ENCODE measurements around the gene BCAS1.
"Not testable (repeated sequence)": the region's sequence is repeated elsewhere in the genome, so short reads cannot be mapped to it uniquely, and the experiment has no call there.

BCAS1 gene

DNA sequence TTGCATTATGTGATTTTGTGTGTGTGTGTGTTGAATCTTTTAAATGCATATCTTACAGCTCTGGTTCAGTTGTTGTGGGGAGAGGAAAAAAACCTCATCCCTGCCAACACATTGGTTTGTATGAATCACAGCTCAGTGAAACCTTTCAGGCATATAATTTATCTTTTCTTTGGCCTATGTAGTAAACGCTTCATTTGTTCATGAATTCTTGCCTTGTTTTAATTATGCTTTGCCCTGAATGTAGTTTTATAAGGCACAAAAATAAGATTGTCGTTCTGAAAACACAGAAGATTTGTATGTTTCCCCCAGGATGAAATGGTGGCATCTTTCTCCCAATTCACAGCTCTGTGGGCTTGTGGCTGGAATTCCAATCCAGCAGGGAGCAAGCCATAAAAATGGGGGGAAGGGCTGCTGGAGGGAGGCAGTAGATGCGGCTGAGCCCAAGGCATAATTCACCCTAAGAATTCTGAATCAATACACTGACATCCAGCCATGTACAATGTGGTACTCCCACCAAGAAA, 45.1 kb downstream of the BCAS1 start:
- FAIRE-seq (no peak), DNase-seq (ENCODE audit: extremely low spot score, insufficient read length, low read depth) (no peak)

- no peak for DNase-seq (ENCODE audit: extremely low spot score, insufficient read length, low read depth)
- no peak for FAIRE-seq
Observed at GRCh38 chr20:54023406-54023805, 47.0 kb downstream of the BCAS1 start.

DNA sequence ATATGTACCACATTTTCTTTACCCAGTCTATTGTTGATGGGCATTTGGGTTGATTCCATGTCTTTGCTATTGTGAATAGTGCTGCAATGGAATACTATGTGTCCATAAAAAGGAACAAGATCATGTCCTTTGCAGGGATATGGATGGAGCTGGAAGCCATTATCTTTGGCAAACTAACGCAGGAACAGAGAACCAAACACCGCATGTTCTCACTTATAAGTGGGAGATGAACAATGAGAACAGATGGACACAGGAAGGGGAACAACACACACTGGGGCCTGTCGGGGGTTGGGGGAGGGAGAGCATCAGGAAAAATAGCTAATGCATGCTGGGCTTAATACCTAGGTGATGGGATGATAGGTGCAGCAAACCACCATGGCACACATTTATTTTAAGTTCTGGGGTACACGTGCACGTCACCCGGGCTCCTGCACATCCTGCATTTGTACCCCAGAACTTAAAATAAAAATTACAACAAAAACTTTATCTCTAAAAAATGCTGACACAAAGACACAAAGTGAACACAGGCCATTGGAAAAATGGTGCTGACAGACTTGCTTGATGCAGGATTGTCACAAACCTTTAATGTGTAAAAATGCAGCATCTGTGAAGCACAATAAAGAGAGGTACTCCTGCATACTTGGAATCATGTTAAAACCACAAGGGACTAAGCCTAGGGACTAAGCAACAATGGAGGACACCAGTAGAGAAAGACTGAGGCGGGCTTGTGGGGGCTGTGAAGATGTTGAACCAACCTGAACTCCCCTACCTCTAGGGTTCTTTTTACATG, 48.8 kb downstream of the BCAS1 start:
- FAIRE-seq (no peak), DNase-seq (ENCODE audit: extremely low spot score, insufficient read length, low read depth) (no peak)

DNA sequence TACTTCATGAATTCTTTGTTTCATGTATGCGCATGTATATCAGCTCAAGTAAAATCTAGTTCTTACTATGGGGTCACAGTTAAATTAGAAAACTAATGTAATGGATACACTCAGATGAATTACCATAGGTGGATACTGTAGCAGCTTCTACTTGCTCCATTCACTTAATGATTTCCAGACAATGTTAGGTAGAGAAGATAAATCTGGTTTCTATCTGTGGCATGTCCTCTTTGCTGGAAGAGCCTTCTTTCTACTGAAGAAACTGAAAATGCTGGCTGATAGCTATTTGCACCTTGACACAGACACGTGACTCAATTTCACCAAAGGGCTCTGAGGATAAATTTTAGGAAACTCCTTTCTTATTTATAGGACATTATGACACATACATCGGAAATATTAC, 49.5 kb downstream of the BCAS1 start:
- DNase-seq (ENCODE audit: extremely low spot score, insufficient read length, low read depth) (no peak), FAIRE-seq (no peak)

GRCh38 chr20:54020348-54020747, 50.0 kb downstream of the BCAS1 start:
- no peak for FAIRE-seq
- DNase-seq (ENCODE audit: extremely low spot score, insufficient read length, low read depth): no peak

- DNase-seq (ENCODE audit: extremely low spot score, insufficient read length, low read depth) (no peak), FAIRE-seq (no peak)
Observed at GRCh38 chr20:54019585-54019984, 50.8 kb downstream of the BCAS1 start.

- no peak for FAIRE-seq
- no peak for DNase-seq (ENCODE audit: extremely low spot score, insufficient read length, low read depth)
Observed at GRCh38 chr20:54019127-54019526, 51.3 kb downstream of the BCAS1 start.

GRCh38 chr20:54017846-54018245, 52.5 kb downstream of the BCAS1 start:
- DNase-seq (ENCODE audit: extremely low spot score, insufficient read length, low read depth) (no peak), FAIRE-seq (peak; percentile 97)

DNA sequence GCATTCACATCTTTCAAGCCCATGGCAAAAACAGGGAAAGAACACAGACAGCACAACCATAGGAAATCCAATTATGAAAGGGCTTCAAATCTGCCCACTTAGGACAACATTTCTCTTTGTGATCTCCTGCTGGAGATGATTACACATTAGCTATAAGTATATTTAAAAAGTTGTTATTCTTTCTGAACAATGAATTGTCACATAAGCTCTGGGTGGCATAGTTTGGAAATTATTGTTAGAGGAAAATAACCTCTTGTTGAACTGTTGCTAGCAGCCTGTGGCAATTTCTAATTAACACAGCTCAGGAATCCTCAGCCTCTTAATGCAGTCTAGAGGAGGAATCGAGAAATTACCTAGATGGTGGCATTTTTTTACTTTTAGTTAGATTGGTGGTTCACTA, 54.9 kb downstream of the BCAS1 start:
- FAIRE-seq (no peak), DNase-seq (ENCODE audit: extremely low spot score, insufficient read length, low read depth) (no peak)

- DNase-seq (ENCODE audit: extremely low spot score, insufficient read length, low read depth) (no peak), FAIRE-seq (no peak)
Observed at GRCh38 chr20:54014293-54014926, 56.0 kb downstream of the BCAS1 start.

DNA sequence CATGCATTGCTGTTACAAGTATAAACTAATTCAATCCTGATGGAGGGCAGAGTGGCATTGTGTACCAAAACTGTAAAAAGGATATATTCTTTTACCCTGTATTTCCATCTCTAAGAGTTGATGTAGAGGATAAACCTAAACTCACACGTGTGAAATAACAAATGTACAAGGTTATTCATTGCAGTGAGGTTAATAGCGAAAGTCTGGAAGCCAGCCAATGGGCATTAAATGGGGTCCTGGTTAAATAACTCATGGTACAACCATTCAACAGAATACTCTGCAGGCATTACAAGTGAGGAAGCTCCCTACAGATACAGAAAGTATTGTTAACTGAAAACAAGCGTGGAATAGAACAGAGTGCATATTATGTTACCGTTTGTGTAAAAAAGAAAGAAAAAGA, 56.9 kb downstream of the BCAS1 start:
- FAIRE-seq: no peak
- DNase-seq (ENCODE audit: extremely low spot score, insufficient read length, low read depth): no peak

DNA sequence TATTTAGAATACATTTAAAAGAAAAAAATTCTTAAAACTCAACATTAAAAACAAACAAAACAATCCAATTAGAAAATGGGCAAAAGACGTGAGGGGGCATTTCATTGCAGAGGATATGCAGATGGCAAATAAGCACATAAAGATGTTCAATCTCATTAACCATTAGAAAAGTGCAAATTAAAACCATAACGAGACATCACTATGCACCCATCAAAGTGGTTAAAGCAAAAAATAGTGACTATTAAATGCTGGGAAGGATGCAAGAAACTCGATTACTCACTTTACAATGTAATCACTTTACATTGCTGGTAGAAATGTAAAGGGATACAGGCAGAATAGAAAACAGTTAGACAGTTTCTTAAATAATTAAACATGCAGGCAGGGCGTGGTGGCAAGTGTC, 59.0 kb downstream of the BCAS1 start:
- no peak for FAIRE-seq
- DNase-seq (ENCODE audit: extremely low spot score, insufficient read length, low read depth): no peak

DNA sequence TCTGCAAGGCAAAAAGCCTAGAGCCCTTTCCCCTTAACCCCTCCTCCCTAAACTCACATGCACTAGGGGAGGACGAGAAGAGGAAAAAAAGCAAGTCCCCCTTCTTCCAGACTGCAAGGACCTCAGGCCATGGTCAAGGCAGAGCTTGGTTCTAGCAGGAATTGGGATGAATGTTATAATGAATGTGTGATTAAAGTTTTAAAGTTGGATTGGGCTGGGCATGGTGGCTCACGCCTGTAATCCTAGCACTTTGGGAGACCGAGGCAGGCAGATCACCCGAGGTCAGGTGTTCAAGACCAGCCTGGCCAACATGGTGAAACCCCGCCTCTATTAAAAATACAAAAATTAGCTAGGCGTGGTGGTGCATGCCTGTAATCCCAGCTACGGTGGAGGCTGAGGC, 64.2 kb downstream of the BCAS1 start:
- not testable (repeated sequence) for FAIRE-seq; DNase-seq (ENCODE audit: extremely low spot score, insufficient read length, low read depth)

DNA sequence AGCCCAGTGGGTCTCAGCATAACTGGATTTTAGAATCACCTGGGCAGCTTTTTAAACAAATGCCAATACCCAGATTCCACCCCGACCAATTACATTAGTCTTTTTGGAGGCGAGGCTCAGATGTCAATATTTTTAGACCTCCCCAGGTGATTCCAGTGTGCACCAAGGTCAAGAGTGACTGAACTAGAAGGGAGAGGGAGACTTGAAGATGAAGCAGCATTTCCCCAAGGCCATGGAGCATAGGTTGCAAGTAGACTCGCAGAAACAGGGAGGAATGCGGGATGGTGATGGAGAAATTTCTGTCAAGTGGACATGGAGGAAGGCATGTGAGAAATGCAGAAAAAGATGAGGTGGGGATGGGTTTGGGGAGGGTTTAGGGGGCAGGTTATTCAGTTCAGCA, 64.9 kb downstream of the BCAS1 start:
- FAIRE-seq (no peak), DNase-seq (ENCODE audit: extremely low spot score, insufficient read length, low read depth) (no peak)

DNA sequence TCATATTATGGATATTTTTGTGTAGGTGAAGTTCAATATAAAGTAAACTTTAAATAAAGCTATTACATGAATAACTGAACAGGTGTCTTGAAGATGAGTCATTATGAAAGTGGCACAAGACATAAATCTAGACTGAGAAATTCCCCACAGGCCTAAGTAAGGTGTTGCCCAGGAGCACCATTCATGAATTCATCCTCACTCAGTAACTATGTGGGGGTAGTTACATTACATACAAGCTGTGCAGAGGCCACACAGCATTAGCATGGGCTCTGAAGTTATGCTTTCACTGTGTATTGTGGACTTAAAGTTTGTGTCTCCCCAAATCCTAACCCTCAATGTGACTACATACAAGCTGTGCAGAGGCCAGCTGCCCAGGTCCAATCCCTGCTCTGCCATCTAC, 65.9 kb downstream of the BCAS1 start:
- FAIRE-seq (peak; percentile 88), DNase-seq (ENCODE audit: extremely low spot score, insufficient read length, low read depth) (peak; percentile 9)

- FAIRE-seq: no peak
- DNase-seq (ENCODE audit: extremely low spot score, insufficient read length, low read depth): no peak
Observed at GRCh38 chr20:54002741-54003140, 67.7 kb downstream of the BCAS1 start.

- DNase-seq (ENCODE audit: extremely low spot score, insufficient read length, low read depth): no peak
- FAIRE-seq: no peak
Observed at GRCh38 chr20:54002056-54002575, 68.3 kb downstream of the BCAS1 start.

DNA sequence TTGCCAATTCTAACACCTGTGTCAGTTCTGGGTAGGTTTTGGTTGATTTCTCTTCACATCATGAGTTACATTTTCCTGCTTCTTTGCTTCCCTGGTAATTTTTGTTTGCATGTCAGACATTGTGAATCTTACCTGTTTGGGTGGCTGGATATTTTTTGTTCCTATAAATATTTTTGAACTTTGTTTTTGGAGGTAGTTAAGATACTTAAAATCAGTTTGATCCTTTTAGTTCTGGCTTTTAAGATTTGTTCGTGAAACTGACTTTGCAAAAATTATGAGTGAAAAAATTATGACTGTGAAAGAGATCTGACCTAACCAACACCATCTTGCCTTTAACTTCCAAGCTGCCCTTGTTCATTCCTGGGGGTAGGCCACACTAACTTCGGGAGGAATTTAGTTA, 69.5 kb downstream of the BCAS1 start:
- FAIRE-seq (no peak), DNase-seq (ENCODE audit: extremely low spot score, insufficient read length, low read depth) (no peak)

- DNase-seq (ENCODE audit: extremely low spot score, insufficient read length, low read depth): no peak
- no peak for FAIRE-seq
Observed at GRCh38 chr20:54000262-54000661, 70.1 kb downstream of the BCAS1 start.

GRCh38 chr20:53999077-53999476, 71.3 kb downstream of the BCAS1 start:
- FAIRE-seq: no peak
- no peak for DNase-seq (ENCODE audit: extremely low spot score, insufficient read length, low read depth)
